DND-41 (cell line): ENCODE measurements around the gene IMPG1.

Experiments used
- ATAC-seq: fragments of 200-7000 bp; cut with Tn5 transposase; 3 replicates; pipeline ENCODE4 v1.9.1; 2021; ENCODE audit warnings: low read depth; ENCODE audit not compliant: insufficient read depth
- DNase-seq: peaks from one replicate; pipeline ENCODE4 v3.0.0-alpha.2; 2020
- H2AFZ ChIP-seq: 2 replicates; pipeline ENCODE4 v1.6.0; 2012; ENCODE audit warnings: low read depth, low read length
- H3K27ac ChIP-seq: 2 replicates; pipeline ENCODE4 v1.5.1; 2012; ENCODE audit warnings: low read length, inconsistent platforms
- H3K27me3 ChIP-seq: fragments of 200-600 bp; sonication (generic); 2 replicates; pipeline ENCODE4 v1.6.0; 2012; ENCODE audit warnings: low read length, mild to moderate bottlenecking, inconsistent platforms; ENCODE audit not compliant: insufficient read depth, poor library complexity
- H3K36me3 ChIP-seq: 2 replicates; pipeline ENCODE4 v1.5.1; 2012; ENCODE audit warnings: low read length, inconsistent platforms; ENCODE audit not compliant: insufficient read depth
- H3K4me1 ChIP-seq: 2 replicates; pipeline ENCODE4 v1.5.1; 2012; ENCODE audit warnings: mild to moderate bottlenecking, low read length; ENCODE audit not compliant: insufficient read depth
- H3K4me2 ChIP-seq: 2 replicates; pipeline ENCODE4 v1.6.0; 2012; ENCODE audit warnings: mild to moderate bottlenecking, moderate library complexity, low read length, inconsistent platforms; ENCODE audit not compliant: insufficient read depth
- H3K4me3 ChIP-seq, 2 experiments: fragments of 200-600 bp in 1 of 2; shearing (Covaris generic) in 1 of 2; 2 replicates each; pipeline ENCODE4 v1.5.1; 2012 to 2016; ENCODE audit warnings: inconsistent platforms in 2 of 2, low read length in 2 of 2, mild to moderate bottlenecking in 2 of 2, low read depth in 1 of 2, moderate library complexity in 1 of 2
- H3K79me2 ChIP-seq: 2 replicates; pipeline ENCODE4 v1.6.0; 2012; ENCODE audit warnings: low read length, inconsistent platforms; ENCODE audit not compliant: insufficient read depth
- H3K9ac ChIP-seq: 2 replicates; pipeline ENCODE4 v1.6.0; 2012; ENCODE audit warnings: low read depth, mild to moderate bottlenecking, inconsistent platforms, low read length, moderate library complexity
- H3K9me3 ChIP-seq: 2 replicates; pipeline ENCODE4 v1.5.1; 2012; ENCODE audit warnings: low read length, moderate library complexity, mild to moderate bottlenecking, inconsistent platforms; ENCODE audit not compliant: insufficient read depth, severe bottlenecking
- H4K20me1 ChIP-seq: 2 replicates; pipeline ENCODE4 v1.6.0; 2012; ENCODE audit warnings: low read length; ENCODE audit not compliant: insufficient read depth
- EZH2 ChIP-seq: IDR thresholded peaks from 3 replicates; pipeline ENCODE4 v1.6.1; 2012; ENCODE audit warnings: borderline replicate concordance, low read depth, mild to moderate bottlenecking, moderate library complexity, low read length, inconsistent platforms; ENCODE audit not compliant: severe bottlenecking
- TF ChIP-seq, protein P1 (sequence below): IDR thresholded peaks from 2 replicates; pipeline ENCODE4 v1.5.1; 2012; ENCODE audit warnings: borderline replicate concordance, low read length, moderate library complexity, mild to moderate bottlenecking; ENCODE audit not compliant: poor library complexity, severe bottlenecking; ENCODE audit errors: extremely low read depth

The IMPG1 gene

DNA sequence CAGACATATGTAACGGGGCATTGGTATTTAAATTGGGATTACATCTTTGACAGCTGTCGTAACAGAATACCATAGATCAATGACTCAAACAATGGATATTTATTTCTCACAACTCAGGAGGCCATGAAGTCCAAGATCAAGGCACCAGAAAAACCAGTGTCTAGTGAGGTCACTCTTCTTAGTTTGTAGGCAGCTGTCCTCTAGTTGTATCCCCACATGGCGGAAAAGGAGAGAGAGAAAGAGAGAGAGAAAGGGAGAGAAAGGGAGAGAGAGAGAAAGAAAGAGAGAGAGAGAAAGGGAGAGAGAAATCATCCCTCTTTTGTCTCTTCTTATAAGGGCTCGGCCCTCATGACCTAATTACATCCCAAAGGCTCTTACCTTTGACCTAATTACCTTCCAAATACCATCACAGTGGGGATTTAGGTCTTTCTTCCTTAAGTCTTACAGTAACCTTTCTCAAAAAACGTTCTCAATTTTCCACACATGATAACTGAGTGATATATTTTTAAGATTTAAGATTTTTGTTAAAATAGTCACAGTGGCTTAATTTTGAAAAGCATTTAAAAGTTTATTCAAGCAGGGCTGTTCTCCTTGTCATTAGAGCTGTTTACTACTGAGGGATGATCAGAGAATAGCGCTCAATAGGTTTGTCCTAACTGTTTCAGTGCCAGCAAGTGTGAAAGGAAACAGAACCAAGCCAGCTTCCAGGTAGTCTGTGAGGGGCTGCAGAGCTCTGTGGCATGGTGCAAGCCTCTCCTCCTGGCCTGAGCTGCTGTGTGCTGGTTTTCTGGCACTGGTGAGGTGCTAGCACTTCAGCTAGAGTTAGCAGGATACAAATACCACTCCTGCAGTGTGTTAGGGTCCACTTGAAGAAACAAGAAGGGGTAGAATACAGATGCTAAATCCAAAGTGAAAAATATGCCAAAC, 79.0 kb downstream of the IMPG1 start:
- Histone ChIP-seq H3K4me2 (no peak overlapping the region), H3K36me3 (no peaks in the 10 kb centered on the region), H3K27me3 (no peaks in the 10 kb centered on the region), H3K27ac (no peak overlapping the region), H3K79me2 (no peaks in the 10 kb centered on the region), H3K9ac (no peak overlapping the region), H3K4me3 (no peak overlapping the region), H3K9me3 (no peaks in the 10 kb centered on the region), H3K4me1 (no peaks in the 10 kb centered on the region), H2AFZ (no peak overlapping the region), H4K20me1 (no peaks in the 10 kb centered on the region)
- DNase-seq (no peak), ATAC-seq (no peak)
- TF ChIP-seq, protein P1, sequence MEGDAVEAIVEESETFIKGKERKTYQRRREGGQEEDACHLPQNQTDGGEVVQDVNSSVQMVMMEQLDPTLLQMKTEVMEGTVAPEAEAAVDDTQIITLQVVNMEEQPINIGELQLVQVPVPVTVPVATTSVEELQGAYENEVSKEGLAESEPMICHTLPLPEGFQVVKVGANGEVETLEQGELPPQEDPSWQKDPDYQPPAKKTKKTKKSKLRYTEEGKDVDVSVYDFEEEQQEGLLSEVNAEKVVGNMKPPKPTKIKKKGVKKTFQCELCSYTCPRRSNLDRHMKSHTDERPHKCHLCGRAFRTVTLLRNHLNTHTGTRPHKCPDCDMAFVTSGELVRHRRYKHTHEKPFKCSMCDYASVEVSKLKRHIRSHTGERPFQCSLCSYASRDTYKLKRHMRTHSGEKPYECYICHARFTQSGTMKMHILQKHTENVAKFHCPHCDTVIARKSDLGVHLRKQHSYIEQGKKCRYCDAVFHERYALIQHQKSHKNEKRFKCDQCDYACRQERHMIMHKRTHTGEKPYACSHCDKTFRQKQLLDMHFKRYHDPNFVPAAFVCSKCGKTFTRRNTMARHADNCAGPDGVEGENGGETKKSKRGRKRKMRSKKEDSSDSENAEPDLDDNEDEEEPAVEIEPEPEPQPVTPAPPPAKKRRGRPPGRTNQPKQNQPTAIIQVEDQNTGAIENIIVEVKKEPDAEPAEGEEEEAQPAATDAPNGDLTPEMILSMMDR, result no peak
- no peak for TF ChIP-seq EZH2

DNA sequence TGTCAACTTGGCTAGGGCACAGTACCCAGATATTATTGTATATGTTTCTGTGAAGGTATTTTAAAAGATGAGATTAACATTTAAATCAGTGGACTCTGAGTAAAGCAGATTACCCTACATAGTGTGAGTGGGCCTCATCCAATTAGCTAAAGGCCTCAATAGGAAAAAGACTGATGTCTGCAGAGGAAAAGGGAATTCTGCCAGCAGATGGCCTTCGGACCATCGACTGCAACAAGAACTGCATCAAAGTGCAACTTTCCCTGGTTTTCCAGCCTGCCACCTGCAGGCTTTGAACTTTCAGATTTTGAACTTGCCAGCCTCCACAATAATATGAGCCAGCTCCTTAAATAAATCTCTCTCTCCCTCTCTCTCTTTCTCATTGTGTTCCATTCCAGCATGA, 80.5 kb downstream of the IMPG1 start:
- Histone ChIP-seq H3K27ac (no peak overlapping the region), H3K79me2 (no peaks in the 10 kb centered on the region), H3K9me3 (no peaks in the 10 kb centered on the region), H4K20me1 (no peaks in the 10 kb centered on the region), H2AFZ (no peak overlapping the region), H3K27me3 (no peaks in the 10 kb centered on the region), H3K4me3 (no peak overlapping the region), H3K4me1 (no peaks in the 10 kb centered on the region), H3K4me2 (no peak overlapping the region), H3K9ac (no peak overlapping the region), H3K36me3 (no peaks in the 10 kb centered on the region)
- TF ChIP-seq, protein P1, result no peak
- TF ChIP-seq EZH2, result no peak
- ATAC-seq, result no peak
- DNase-seq, result no peak

DNA sequence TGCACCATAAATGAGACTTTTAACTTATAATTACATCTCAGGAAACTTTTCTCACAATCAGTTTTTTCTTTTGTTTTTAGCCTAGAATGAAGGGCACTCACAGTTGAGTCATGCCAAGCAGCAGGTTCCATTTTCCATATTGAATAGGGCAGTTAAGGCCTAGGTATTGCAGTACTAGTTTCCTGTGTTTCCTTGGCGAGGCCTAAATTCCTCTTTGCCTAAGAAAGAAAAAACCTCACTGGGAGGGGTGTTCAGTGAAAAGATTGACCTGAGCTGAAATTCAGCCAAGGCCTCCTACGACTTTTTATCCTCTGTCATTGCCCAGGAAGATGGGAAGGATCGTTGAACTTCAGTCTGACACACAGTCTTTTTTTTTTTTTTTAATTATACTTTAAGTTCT, 85.5 kb downstream of the IMPG1 start:
- Histone ChIP-seq H3K4me2 (no peak overlapping the region), H3K9me3 (no peaks in the 10 kb centered on the region), H3K79me2 (no peaks in the 10 kb centered on the region), H3K4me3 (no peak overlapping the region), H2AFZ (no peak overlapping the region), H3K27ac (no peak overlapping the region), H4K20me1 (no peaks in the 10 kb centered on the region), H3K9ac (no peak overlapping the region), H3K4me1 (no peaks in the 10 kb centered on the region), H3K36me3 (no peaks in the 10 kb centered on the region), H3K27me3 (no peaks in the 10 kb centered on the region)
- no peak for ATAC-seq
- TF ChIP-seq EZH2, result no peak
- TF ChIP-seq, protein P1, result no peak
- no peak for DNase-seq
